ENCODE results near the gene SLC30A1.

DNA sequence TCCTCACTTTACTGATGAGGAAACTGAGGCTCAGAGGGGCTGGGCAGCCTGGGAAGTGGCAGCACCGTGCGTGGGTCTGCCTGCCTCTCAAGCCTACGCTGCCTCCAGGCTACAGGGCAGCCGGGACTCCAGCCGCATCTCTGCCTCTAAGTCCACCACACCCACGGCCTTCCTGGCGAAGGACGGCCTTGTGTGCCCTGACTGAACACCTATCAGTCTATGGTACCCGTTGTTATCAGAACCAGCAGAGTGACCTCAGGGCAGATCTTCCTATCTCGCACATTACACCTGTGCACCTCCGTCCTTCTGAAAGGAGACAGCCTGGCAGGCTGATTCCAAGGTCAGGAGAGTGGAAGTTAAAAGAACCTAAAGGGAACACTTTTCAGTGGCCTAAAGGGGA, 35.7 kb upstream of the SLC30A1 start:
- no peak for TF ChIP-seq CTCF (IDR thresholded peaks at IDR 0.05)
- TF ChIP-seq POLR2A (IDR thresholded peaks at IDR 0.05) = no peak

Data from uterus (tissue), 2 donors.